Measurements from ENCODE around the gene ATP9B. TPM values are rescaled to one million over a fixed set of nuclear protein-coding genes. Genes with fewer than 3 reads are reported as not detected.
"Not testable (repeated sequence)": the region's sequence is repeated elsewhere in the genome, so short reads cannot be mapped to it uniquely, and the experiment has no call there.

ATP9B gene
- total RNA-seq, 2 donors from 2014 or later, result 22.5 to 72.9 TPM

GRCh38 chr18:79069717-79070151, 540 bp downstream of the ATP9B start:
- TF ChIP-seq CTCF (IDR thresholded peaks at IDR 0.05), result no peak
- Histone ChIP-seq H3K27ac (peak overlapping the region; percentile 87 to 96), H3K4me3 (peak overlapping the region; percentile 91), H3K27me3 (replicated peaks; ENCODE audit: insufficient read depth) (no peaks in the 10 kb centered on the region), H3K36me3 (no peaks in the 10 kb centered on the region), H3K9me3 (no peaks in the 10 kb centered on the region), H3K4me1 (ENCODE audit: control insufficient read depth in 1 of 2, low read depth in 2 of 2) (peaks cover 12 to 16% of the 10 kb centered on the region in 2 donors)
- DNase-seq (ENCODE audit: low spot score) (no peak), ATAC-seq (ENCODE audit: insufficient number of reproducible peaks, low FRiP score, low read depth) (no peak)

GRCh38 chr18:79070486-79070885, 1.3 kb downstream of the ATP9B start:
- no peak overlapping the region for H3K27ac ChIP-seq
- TF ChIP-seq CTCF (IDR thresholded peaks at IDR 0.05), result no peak
- H3K4me3 ChIP-seq, result peak overlapping the region; percentile 91
- H3K36me3 ChIP-seq, result no peaks in the 10 kb centered on the region
- no peak for DNase-seq (ENCODE audit: low spot score)
- H3K4me1 ChIP-seq (ENCODE audit: control insufficient read depth in 1 of 2, low read depth in 2 of 2), result peaks cover 12 to 16% of the 10 kb centered on the region in 2 donors
- H3K27me3 ChIP-seq (replicated peaks; ENCODE audit: insufficient read depth), result no peaks in the 10 kb centered on the region
- H3K9me3 ChIP-seq, result no peaks in the 10 kb centered on the region
- no peak for ATAC-seq (ENCODE audit: insufficient number of reproducible peaks, low FRiP score, low read depth)

- H3K4me1 ChIP-seq (ENCODE audit: control insufficient read depth in 1 of 2, low read depth in 2 of 2), result peaks cover 12 to 16% of the 10 kb centered on the region in 2 donors
- DNase-seq (ENCODE audit: low spot score) (no peak), ATAC-seq (ENCODE audit: insufficient number of reproducible peaks, low FRiP score, low read depth) (no peak)
- H3K4me3 ChIP-seq, result peak overlapping the region; percentile 91
- H3K27ac ChIP-seq, result no peak overlapping the region
- H3K9me3 ChIP-seq, result no peaks in the 10 kb centered on the region
- TF ChIP-seq CTCF (IDR thresholded peaks at IDR 0.05), result no peak
- no peaks in the 10 kb centered on the region for H3K36me3 ChIP-seq
- H3K27me3 ChIP-seq (replicated peaks; ENCODE audit: insufficient read depth), result no peaks in the 10 kb centered on the region
Measured at GRCh38 chr18:79071037-79071436, 1.8 kb downstream of the ATP9B start.

GRCh38 chr18:79071503-79072210, 2.5 kb downstream of the ATP9B start:
- peaks cover 12 to 16% of the 10 kb centered on the region in 2 donors for H3K4me1 ChIP-seq (ENCODE audit: control insufficient read depth in 1 of 2, low read depth in 2 of 2)
- H3K36me3 ChIP-seq, result no peaks in the 10 kb centered on the region
- H3K9me3 ChIP-seq, result no peaks in the 10 kb centered on the region
- TF ChIP-seq CTCF (IDR thresholded peaks at IDR 0.05), result no peak
- no peaks in the 10 kb centered on the region for H3K27me3 ChIP-seq (replicated peaks; ENCODE audit: insufficient read depth)
- no peak for DNase-seq (ENCODE audit: low spot score)
- no peak overlapping the region for H3K27ac ChIP-seq
- H3K4me3 ChIP-seq, result no peak overlapping the region
- no peak for ATAC-seq (ENCODE audit: insufficient number of reproducible peaks, low FRiP score, low read depth)

GRCh38 chr18:79072655-79073054, 3.5 kb downstream of the ATP9B start:
- H3K27ac ChIP-seq; H3K4me3 ChIP-seq; ATAC-seq (ENCODE audit: insufficient number of reproducible peaks, low FRiP score, low read depth); DNase-seq (ENCODE audit: low spot score); H3K27me3 ChIP-seq (replicated peaks; ENCODE audit: insufficient read depth); H3K9me3 ChIP-seq; H3K36me3 ChIP-seq: not testable (repeated sequence)
- peaks cover 12 to 16% of the 10 kb centered on the region in 2 donors for H3K4me1 ChIP-seq (ENCODE audit: control insufficient read depth in 1 of 2, low read depth in 2 of 2)

GRCh38 chr18:79077181-79077580, 8.0 kb downstream of the ATP9B start:
- DNase-seq (ENCODE audit: low spot score) (no peak), ATAC-seq (ENCODE audit: insufficient number of reproducible peaks, low FRiP score, low read depth) (no peak)
- no peak for TF ChIP-seq CTCF (IDR thresholded peaks at IDR 0.05)

GRCh38 chr18:79078791-79079190, 9.6 kb downstream of the ATP9B start:
- not testable (repeated sequence) for ATAC-seq (ENCODE audit: insufficient number of reproducible peaks, low FRiP score, low read depth); H3K27me3 ChIP-seq (replicated peaks; ENCODE audit: insufficient read depth); H3K9me3 ChIP-seq; H3K36me3 ChIP-seq; H3K4me3 ChIP-seq; H3K4me1 ChIP-seq (ENCODE audit: control insufficient read depth in 1 of 2, low read depth in 2 of 2); DNase-seq (ENCODE audit: low spot score); H3K27ac ChIP-seq

More at GRCh38 chr18:79077181-79077580, 8.0 kb downstream of the ATP9B start:
- no peaks in the 10 kb centered on the region for H3K27me3 ChIP-seq (replicated peaks; ENCODE audit: insufficient read depth)
- H3K27ac ChIP-seq, result no peak overlapping the region
- H3K36me3 ChIP-seq, result no peaks in the 10 kb centered on the region
- H3K4me3 ChIP-seq, result no peak overlapping the region
- H3K4me1 ChIP-seq (ENCODE audit: control insufficient read depth in 1 of 2, low read depth in 2 of 2), result no peaks in the 10 kb centered on the region
- H3K9me3 ChIP-seq, result no peaks in the 10 kb centered on the region

All from thoracic aorta (tissue), 2 donors.